HL-60 (cell line): ENCODE results near the gene SULT6B1.
"Not testable (repeated sequence)": the region's sequence is repeated elsewhere in the genome, so short reads cannot be mapped to it uniquely, and the experiment has no call there.

Source experiments
- GABPA ChIP-seq: IDR thresholded peaks from 2 replicates; pipeline ENCODE4 v1.6.1; 2012; ENCODE audit warnings: low read depth
- POLR2AphosphoS5 ChIP-seq: IDR thresholded peaks from 2 replicates; pipeline ENCODE4 v1.6.1; 2012; ENCODE audit warnings: low read depth
- REST ChIP-seq: IDR thresholded peaks from 2 replicates; pipeline ENCODE4 v1.6.1; 2012; ENCODE audit warnings: low read depth; ENCODE audit not compliant: insufficient replicate concordance
- TF ChIP-seq, protein P1 (sequence below): IDR thresholded peaks from one replicate; pipeline ENCODE4 v1.5.1; 2011; ENCODE audit warnings: low read length, control low read depth, inconsistent platforms; ENCODE audit not compliant: insufficient read depth

GRCh38 chr2:37225129-37225528, 36.7 kb upstream of the SULT6B1 start:
- TF ChIP-seq, protein P1, sequence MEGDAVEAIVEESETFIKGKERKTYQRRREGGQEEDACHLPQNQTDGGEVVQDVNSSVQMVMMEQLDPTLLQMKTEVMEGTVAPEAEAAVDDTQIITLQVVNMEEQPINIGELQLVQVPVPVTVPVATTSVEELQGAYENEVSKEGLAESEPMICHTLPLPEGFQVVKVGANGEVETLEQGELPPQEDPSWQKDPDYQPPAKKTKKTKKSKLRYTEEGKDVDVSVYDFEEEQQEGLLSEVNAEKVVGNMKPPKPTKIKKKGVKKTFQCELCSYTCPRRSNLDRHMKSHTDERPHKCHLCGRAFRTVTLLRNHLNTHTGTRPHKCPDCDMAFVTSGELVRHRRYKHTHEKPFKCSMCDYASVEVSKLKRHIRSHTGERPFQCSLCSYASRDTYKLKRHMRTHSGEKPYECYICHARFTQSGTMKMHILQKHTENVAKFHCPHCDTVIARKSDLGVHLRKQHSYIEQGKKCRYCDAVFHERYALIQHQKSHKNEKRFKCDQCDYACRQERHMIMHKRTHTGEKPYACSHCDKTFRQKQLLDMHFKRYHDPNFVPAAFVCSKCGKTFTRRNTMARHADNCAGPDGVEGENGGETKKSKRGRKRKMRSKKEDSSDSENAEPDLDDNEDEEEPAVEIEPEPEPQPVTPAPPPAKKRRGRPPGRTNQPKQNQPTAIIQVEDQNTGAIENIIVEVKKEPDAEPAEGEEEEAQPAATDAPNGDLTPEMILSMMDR = not testable (repeated sequence)
- not testable (repeated sequence) for TF ChIP-seq POLR2AphosphoS5, REST, GABPA
